Ramos (cell line): ENCODE measurements around the gene PWWP3B.
"Not testable (repeated sequence)": the region's sequence is repeated elsewhere in the genome, so short reads cannot be mapped to it uniquely, and the experiment has no call there.

Source experiments
- in situ Hi-C: fragments of 300-500 bp; cut with MboI; formaldehyde crosslinking; loops from one replicate; pipeline ENCODE4 v1.14.3; 2022; ENCODE audit warnings: low sequenced_read_pairs; ENCODE audit not compliant: unreplicated experiment

PWWP3B gene

DNA sequence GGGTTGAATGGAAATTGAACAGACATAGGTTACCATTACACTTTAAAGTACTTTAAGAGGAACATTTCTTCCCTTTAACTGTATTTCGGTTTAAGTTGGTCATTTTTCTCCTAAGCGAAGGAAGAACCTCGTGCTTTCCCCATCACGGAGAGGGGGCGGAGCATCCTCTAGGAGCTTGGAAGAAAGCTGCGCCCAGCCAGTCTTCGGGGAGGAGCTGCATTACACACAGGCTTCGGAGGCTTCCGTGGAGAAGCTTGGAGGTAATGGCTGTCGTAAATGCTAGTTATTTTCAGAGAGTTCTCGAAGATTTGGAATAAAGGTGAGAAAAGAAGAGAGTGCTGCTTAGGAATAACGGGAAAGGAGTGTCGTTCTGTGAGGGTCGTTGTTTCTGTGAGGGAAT, at the start of gene PWWP3B:
PWWP3B (plus strand) TSS at position 199 of the 400 bp plus-strand sequence. CDS start 37,128 bp downstream, outside the sequence.
- in situ Hi-C loops = no loop called here

DNA sequence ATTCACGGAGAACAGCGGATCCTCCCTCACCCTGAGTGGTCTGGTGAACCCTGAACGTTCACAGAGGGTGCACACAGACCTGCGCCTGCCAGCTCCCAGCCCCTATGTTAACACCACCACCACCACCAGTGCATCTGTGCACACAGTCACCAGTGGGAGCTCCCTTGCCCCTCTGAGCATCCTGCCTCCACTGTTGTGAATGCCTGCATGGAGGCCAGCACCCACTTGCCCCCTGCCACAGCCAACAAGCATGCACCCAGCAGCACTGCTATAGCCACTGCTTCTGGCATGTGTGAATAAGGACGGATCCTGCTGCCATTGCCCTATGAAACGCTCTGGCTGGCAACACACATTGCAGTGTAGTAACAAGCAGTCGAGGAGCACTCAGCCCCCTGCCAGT, 29.1 kb upstream of the PWWP3B start:
- in situ Hi-C loops = no loop called here

DNA sequence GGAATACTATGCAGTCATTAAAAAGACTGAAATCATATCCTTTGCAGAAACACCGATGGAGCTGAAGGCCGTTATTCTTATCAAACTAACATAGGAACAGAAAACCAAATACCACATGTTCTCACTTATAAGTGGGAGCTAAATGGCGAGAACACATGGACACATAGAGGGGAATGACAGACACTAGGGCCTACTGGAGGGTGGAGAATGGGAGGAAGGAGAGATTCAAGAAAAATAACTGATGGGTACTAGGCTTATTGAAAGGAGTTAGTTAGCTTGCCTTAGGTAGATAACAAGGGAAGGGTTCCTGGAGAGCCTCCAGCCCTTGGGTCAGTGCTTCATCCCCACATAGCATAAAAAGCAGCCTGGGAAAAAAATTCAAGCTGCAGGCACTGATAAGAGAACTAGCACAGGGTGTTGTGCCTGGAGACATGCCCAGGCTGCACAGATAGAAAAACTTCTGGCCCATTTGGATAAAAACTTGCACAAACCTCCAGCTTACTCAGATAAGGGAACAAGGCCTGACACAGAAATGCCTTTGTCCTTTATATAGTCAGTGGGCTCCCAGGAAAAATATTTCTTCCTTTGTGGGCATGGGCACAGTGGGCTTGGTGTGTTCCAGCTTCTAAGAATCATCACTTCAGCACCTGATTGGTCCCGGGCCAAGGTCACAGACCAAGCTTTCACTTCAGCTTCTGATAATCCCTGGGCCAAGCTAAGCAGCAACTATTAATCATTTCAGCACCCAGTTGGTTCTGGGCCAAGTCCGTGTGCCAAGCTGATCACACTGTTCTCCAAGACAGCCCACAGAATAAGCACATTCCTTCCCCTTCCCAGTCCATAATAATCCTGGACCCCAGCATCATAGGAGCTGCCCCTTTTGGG, 23.1 kb upstream of the PWWP3B start:
- in situ Hi-C loops = no loop called here

DNA sequence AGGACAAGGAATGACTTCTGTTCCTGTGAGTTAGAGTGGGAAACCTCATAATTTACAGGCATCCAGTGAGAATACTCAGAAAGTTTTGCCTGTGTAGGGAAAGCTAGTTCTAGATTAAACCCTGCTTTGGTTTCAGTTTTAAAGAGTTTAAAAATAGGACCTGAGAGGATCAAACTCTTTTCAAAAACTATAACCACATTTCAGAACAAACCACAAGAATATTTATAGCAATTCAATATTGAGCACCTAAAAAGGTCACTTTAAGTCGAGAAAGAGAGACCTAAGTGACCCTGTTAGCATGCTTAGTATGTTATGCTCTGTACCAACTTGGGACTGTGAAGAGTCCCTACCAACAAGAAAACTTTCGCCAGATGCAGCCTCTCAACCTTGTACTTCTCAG, 17.4 kb upstream of the PWWP3B start:
- in situ Hi-C loops = no loop called here

DNA sequence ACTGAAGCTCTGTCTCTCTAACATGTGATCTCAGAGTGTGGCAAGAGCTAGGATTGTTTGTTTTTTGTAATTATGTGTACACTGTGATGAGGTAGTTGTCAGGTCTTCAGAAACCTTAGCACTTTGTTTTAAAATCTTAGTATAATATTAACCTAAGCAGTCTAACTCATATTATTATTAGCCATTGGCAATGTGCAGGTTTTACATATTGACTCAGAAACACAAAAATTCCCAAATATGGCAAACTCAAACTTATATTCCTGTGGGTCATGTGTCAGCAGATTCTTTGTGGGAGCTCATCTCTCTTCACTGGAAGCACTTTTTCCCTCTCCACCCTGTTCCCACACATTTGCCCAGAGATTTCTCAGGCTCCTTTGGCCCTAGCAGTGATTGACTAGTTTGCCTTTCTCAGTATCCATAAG, 8.2 kb upstream of the PWWP3B start:
- in situ Hi-C loops = no loop called here

DNA sequence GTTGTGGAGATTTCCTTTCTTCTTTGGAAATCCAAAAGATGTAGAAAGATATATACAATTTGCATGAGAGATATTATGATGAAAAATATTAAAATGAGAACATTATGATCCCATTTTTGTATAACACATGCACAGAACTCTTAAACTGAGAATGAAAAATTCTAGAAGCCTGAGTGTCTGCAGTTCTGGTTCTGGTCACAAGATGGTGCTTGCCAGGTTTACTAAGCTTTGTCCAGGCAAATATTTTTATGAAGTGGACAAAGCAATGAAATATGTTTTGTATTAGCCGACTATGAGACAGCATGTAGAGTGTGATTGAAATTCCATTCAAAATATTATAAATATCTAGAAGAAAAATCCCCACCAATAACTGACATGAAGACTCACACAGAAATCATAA, 2.2 kb downstream of the PWWP3B start:
- in situ Hi-C loops = no loop called here

DNA sequence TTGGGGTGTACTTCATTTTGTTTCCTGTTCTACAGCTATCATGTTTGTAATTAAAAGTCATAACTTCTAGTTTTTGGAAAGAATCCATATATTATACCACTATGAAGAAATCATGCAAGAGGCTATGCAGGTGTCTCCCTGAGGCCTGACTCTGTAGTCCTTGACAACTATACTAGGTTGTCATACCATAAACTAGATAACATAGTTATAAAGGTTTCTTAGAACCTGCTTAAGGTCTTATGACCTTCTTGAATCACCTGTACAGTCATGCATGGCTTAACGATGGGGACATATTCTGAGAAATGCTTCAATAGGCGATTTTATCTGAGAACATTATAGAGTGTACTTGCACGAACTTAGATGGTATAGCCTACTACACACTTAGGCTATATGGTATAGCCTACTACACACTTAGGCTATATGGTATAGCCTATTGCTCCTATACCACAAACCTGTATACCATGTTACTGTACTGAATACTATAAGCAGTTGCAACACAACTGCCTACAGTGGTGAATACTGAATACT, 3.3 kb downstream of the PWWP3B start:
- in situ Hi-C loops = no loop called here

DNA sequence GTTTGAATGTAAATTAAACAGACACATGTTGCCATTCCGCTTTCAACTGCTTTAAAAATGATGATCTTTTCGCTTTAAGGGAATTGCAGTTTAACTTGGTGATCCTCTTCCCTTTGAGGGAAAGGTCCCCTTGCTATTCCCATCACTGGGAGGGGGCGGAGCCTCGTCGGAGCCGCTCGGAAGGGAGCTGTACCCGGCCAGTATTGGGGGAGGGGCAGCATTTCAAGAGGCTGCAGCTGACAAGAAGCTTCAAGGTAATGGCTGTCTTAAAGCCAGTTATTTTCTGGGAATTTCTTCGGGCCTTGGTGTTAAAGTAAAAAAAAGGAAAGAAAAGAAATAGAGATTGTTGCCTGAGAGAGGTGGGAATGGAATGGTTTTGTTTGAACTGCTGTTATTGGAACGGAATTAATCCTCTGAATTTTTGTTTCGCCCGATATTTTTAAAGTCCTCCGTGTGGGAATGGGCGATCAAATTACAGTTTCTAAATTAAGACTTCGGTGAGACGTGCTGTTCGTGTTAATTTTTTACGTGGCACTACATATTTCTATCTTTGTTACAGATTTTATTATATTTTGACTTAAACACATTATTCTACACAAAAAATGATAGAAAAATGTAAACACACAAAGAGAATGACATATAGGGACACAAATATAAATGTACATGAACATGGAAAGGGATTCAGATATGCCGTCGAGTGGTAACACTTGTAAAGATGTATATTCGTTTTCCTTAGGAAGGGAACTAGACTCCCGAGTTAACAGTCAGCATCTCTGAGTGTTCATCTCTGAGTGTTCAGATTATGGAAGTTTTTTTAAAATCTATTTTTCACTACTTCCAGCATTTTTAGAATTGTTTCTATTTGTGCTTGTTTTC, 9.2 kb downstream of the PWWP3B start:
- in situ Hi-C loops = no loop called here

DNA sequence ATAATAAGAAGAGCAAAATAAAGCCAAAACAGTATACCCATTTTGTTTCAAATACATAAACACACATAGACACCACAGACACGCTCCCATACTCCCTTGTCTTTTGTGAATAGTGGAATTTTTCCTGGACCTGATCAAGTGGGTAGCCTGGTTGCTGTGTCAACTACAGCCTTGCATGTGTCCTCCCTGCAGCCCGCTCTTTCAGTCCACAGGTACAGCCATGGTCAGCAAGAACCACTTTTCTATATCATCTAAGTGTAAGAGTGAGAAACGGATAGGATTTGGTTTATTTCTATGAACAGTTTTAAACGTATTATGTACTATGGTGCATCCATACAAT, 9.8 kb downstream of the PWWP3B start:
- in situ Hi-C loops = no loop called here

DNA sequence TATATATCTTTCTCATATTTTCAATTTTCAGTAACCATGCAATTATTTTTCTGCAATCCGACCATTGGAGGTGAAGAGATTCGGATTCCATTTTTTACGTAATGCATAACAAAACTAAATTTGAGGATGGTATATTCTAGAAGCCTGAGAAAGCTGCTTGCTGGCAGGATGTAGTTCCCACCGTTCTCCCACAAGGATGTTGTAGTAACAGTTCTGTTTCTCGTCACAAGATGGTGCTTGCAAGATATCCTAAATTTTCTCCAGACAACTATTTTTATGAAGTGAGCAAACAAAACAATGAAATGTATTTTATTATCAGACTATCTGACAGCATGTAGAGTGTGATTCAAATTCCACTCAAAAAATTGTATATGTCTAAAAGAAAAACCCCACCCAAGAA, 10.7 kb downstream of the PWWP3B start:
- in situ Hi-C loops = no loop called here

DNA sequence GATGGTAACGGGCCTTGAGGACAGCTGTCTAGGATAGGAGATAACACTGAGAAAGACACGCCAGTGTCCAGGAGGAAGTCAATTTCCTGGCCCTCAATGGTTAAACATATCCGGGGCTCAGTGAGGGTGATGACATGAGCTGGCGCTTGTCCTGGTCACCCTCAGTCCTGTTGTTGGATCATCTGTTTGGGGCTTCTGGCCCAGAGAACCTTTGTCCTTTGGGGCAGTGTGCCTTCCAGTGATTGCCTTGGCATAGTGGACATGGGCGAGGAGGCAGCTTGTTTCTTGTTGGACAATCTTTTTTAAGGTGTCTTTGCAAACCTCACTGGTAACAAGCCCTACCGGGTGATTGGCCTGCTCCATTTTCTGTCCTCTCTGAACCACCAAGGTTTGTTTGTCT, 15.6 kb downstream of the PWWP3B start:
- in situ Hi-C loops = not testable (repeated sequence)

DNA sequence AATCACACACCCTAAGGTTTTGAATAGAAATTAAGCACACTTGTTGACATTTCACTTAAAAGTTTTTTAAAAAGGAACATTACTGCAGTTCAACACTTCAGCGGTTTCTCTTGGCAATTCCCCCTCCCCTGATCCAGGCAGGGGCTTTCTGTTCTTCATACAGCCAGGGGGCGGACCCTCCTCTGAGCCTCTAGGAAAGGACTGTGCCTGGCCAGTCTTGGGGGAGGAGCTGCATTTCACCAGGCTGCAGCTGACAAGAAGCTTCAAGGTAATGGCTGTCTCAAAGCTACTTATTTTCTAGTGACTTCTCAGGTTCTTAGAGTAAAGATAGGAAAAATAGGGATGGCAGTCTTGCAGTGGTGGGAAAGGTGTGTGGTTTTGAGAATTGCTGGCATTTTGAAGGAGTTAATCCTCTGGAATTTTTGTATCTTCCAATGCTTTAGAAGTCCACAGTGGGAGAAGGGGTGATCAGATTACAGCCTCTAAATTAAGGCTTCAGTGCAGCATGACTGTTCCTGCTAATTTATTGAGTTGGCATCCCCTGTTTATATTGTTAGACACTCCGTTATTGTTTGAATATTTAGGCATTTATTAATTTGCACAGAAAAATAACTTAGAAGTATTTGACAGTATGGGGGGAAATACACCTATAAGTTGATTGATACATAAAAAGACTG, 33.5 kb downstream of the PWWP3B start:
- in situ Hi-C loops = no loop called here

DNA sequence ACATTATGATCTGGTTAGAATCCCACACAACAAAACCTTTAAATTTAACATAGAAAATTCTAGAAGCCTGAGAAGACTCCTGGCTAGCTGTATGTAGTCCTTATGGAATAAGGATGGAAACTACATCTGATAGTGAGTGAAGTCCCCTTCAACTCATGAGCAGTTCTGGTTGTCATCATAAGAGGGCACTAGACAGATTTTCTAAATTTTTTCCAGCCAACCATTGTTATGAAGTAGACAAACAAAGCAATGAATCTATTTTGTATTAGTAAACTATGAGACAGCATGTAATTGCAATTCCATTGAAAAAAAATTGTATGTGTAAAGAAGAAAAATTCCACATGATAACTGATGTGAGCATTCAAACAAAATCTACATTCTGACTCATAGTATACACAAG, 35.2 kb downstream of the PWWP3B start:
- in situ Hi-C loops = no loop called here

DNA sequence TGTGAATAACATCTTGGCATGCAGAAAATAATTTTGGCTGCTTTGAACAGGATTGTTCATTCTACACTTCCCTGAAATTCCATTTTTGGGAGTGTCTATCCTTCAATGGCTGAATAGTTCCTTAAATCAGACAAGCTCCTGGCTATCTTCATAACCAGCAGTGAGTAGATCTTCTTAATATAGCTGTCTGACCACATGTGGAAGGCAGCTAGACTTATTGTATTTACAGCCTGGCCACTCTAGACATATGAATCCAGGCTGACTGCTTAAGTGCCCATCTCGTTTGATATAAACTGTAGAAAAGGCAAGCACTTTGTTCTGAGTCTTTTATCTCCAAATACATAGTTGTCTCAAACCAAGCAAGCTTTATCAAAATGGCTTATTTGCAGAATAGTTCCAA, 40.0 kb downstream of the PWWP3B start:
- in situ Hi-C loops = no loop called here
